Measurements from ENCODE around the gene CAVIN2. TPM values are rescaled to one million over a fixed set of nuclear protein-coding genes. Genes with fewer than 3 reads are reported as not detected.

The CAVIN2 gene
- total RNA-seq, 6 experiments from 2014 or later = 3.1 to 15.9 (median 14.5) TPM

GRCh38 chr2:191853843-191854242, 7.0 kb upstream of the CAVIN2 start:
- Mint-ChIP-seq H3K27ac (no peak overlapping the region), H3K9me3 (no peaks in the 10 kb centered on the region), H3K27me3 (ENCODE audit: insufficient read depth) (no peaks in the 10 kb centered on the region)

GRCh38 chr2:191851158-191851557, 4.3 kb upstream of the CAVIN2 start:
- DNase-seq = no peak
- H3K27ac Mint-ChIP-seq = no peak overlapping the region
- no peak for TF ChIP-seq CTCF (IDR thresholded peaks at IDR 0.05)

More at GRCh38 chr2:191853843-191854242, 7.0 kb upstream of the CAVIN2 start:
- no peak for TF ChIP-seq CTCF (IDR thresholded peaks at IDR 0.05)
- no peak for DNase-seq
- Mint-ChIP-seq H3K4me1 (ENCODE audit: low read depth) (peaks cover 54% of the 10 kb centered on the region), H3K36me3 (ENCODE audit: low read depth) (peaks cover 5% of the 10 kb centered on the region; the same call in 1 of the 2 replicates), H3K4me3 (no peak overlapping the region)

DNA sequence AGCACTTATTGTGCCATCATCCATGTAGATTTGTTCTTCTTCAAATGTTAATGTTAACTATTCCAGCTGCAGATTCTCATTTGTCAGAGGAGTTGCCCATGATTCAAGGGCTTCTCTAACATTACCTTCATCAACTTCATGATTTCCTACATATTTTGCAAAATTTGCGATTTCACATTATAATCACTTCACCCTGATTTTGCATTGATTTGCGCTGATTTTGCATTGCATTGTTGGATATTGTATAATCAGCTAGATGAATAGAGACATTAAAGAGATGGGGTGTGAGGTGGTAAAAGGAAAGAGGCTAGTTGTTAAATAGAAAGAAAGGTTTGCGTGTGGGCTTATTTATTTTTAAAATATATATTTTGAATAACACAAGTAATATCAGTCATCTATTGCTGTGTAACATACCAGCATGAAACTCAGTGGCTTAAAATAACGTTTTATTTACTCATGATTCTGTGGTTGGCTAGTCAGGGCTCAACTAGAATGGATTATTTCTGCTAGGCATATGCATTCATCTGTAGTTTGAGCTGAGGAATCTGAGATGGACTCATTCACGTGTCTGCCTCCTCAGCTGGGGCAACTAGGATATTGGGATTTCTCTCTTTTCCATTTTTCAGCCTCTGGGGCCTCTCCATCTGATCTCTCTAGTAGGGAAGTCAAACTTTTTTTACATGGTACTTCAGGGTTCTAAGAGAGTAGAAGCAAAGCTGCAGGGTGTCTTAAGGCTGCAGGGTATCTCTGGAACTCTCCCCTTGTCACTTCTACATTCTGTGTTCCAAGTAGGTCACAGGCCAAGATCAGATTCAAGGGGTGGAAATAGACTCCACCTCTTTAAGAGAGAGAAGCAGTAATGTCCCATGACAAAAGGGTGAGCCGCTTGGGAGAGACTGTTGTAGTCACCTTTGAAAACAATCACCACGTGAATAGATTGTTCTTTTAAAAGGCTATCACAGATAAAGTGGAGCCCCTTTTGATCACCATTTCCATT, 2.2 kb upstream of the CAVIN2 start:
- Mint-ChIP-seq H3K36me3 (ENCODE audit: low read depth) (no peaks in the 10 kb centered on the region), H3K9me3 (no peaks in the 10 kb centered on the region), H3K27me3 (ENCODE audit: insufficient read depth) (no peaks in the 10 kb centered on the region), H3K27ac (no peak overlapping the region), H3K4me1 (ENCODE audit: low read depth) (peaks cover 60% of the 10 kb centered on the region), H3K4me3 (no peak overlapping the region)
- DNase-seq = no peak
- no peak for TF ChIP-seq CTCF (IDR thresholded peaks at IDR 0.05)

More at GRCh38 chr2:191851158-191851557, 4.3 kb upstream of the CAVIN2 start:
- H3K9me3 Mint-ChIP-seq = no peaks in the 10 kb centered on the region
- H3K4me1 Mint-ChIP-seq (ENCODE audit: low read depth) = peaks cover 56% of the 10 kb centered on the region
- H3K36me3 Mint-ChIP-seq (ENCODE audit: low read depth) = peaks cover 3% of the 10 kb centered on the region; the same call in 1 of the 2 replicates
- H3K4me3 Mint-ChIP-seq = no peak overlapping the region
- no peaks in the 10 kb centered on the region for H3K27me3 Mint-ChIP-seq (ENCODE audit: insufficient read depth)

DNA sequence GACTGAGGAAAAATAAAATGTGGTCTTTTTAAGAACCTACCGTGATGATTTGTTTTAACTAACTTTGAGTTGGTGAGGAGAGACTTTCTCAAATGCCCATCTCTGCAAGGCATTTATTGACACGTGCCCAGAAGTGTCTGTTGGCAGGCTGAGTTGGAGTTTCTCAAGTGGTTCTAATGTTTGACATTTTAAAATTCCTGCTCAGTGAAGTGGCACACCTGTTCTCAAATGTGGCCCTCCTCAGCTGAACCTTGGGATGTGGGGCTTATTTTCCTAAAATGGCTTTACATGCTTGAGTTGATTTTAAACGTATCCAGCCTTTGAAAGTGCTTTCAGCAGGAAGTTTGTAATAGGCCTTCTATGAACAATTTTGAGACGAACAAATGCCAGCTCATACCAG, 876 bp upstream of the CAVIN2 start:
- DNase-seq = no peak
- Mint-ChIP-seq H3K9me3 (no peaks in the 10 kb centered on the region), H3K4me1 (ENCODE audit: low read depth) (peaks cover 51% of the 10 kb centered on the region), H3K27me3 (ENCODE audit: insufficient read depth) (no peaks in the 10 kb centered on the region), H3K4me3 (peak overlapping the region; percentile 68; the same call in 1 of the 2 replicates), H3K36me3 (ENCODE audit: low read depth) (peaks cover 5% of the 10 kb centered on the region; the same call in 1 of the 2 replicates), H3K27ac (peak overlapping the region; percentile 70; the same call in 1 of the 2 replicates)
- TF ChIP-seq CTCF (IDR thresholded peaks at IDR 0.05) = no peak

GRCh38 chr2:191845876-191846514, 893 bp downstream of the CAVIN2 start:
- H3K36me3 Mint-ChIP-seq (ENCODE audit: low read depth) = peaks cover 5% of the 10 kb centered on the region; the same call in 1 of the 2 replicates
- TF ChIP-seq CTCF (IDR thresholded peaks at IDR 0.05) = no peak
- peak overlapping the region; percentile 62 for H3K27ac Mint-ChIP-seq
- no peak for DNase-seq
- H3K4me1 Mint-ChIP-seq (ENCODE audit: low read depth) = peaks cover 62% of the 10 kb centered on the region
- H3K27me3 Mint-ChIP-seq (ENCODE audit: insufficient read depth) = no peaks in the 10 kb centered on the region
- H3K4me3 Mint-ChIP-seq = peak overlapping the region; percentile 68
- no peaks in the 10 kb centered on the region for H3K9me3 Mint-ChIP-seq

All from HFFc6 (cell line).